ENCODE measurements around the gene SMAD3.

GRCh38 chr15:67130166-67130565 is 64.8 kb downstream of the SMAD3 start:
- TF ChIP-seq EZH2 (IDR thresholded peaks at IDR 0.05; ENCODE audit: insufficient read depth, poor library complexity, severe bottlenecking), result no peak
- no peak for TF ChIP-seq EZH2phosphoT487 (IDR thresholded peaks at IDR 0.05; ENCODE audit: insufficient read depth, low read depth)
